BE2C (cell line): ENCODE data around the gene IFITM10.

Experiments
- DNase-seq: peaks from one replicate; pipeline ENCODE4 v3.0.0-alpha.2; 2020
- H3K27me3 ChIP-seq: fragments of 250-450 bp; sonication (Bioruptor Pico); 2 replicates; pipeline ENCODE4 v1.5.1; 2020; ENCODE audit warnings: mild to moderate bottlenecking
- H3K36me3 ChIP-seq: fragments of 250-450 bp; sonication (Bioruptor Pico); 2 replicates; pipeline ENCODE4 v1.5.1; 2020; ENCODE audit warnings: mild to moderate bottlenecking
- H3K4me1 ChIP-seq: fragments of 250-450 bp; sonication (Bioruptor Pico); 2 replicates; pipeline ENCODE4 v1.5.1; 2020
- H3K4me3 ChIP-seq: 2 replicates; pipeline ENCODE4 v1.5.1; 2011; ENCODE audit warnings: low read depth, low read length
- H3K9me3 ChIP-seq: fragments of 250-450 bp; sonication (Bioruptor Pico); 2 replicates; pipeline ENCODE4 v1.5.1; 2020
- CTCF ChIP-seq: IDR thresholded peaks from 2 replicates; pipeline ENCODE4 v1.5.1; 2012; ENCODE audit warnings: mild to moderate bottlenecking, low read depth, low read length

The IFITM10 gene

GRCh38 chr11:1756791-1757771, 6.7 kb upstream of the IFITM10 start:
- H3K27me3 ChIP-seq = no peaks in the 10 kb centered on the region
- H3K4me3 ChIP-seq = no peak overlapping the region
- TF ChIP-seq CTCF = no peak
- peaks cover 3% of the 10 kb centered on the region; the same call in 1 of the 2 replicates for H3K4me1 ChIP-seq
- no peaks in the 10 kb centered on the region for H3K9me3 ChIP-seq
- DNase-seq = no peak
- H3K36me3 ChIP-seq = no peaks in the 10 kb centered on the region

GRCh38 chr11:1755692-1756561, 5.5 kb upstream of the IFITM10 start:
- no peaks in the 10 kb centered on the region for H3K9me3 ChIP-seq
- H3K4me3 ChIP-seq = no peak overlapping the region
- TF ChIP-seq CTCF = no peak
- no peak for DNase-seq
- no peaks in the 10 kb centered on the region for H3K36me3 ChIP-seq
- H3K27me3 ChIP-seq = no peaks in the 10 kb centered on the region
- peaks cover 7% of the 10 kb centered on the region; the same call in 1 of the 2 replicates for H3K4me1 ChIP-seq

- TF ChIP-seq CTCF = no peak
- Histone ChIP-seq H3K36me3 (no peaks in the 10 kb centered on the region), H3K4me1 (peaks cover 7% of the 10 kb centered on the region; the same call in 1 of the 2 replicates), H3K4me3 (no peak overlapping the region), H3K27me3 (no peaks in the 10 kb centered on the region), H3K9me3 (no peaks in the 10 kb centered on the region)
- no peak for DNase-seq
These were observed 4.9 kb upstream of the IFITM10 start for GRCh38 chr11:1755344-1755691.

- peaks cover 4% of the 10 kb centered on the region for H3K27me3 ChIP-seq
- H3K36me3 ChIP-seq = no peaks in the 10 kb centered on the region
- peaks cover 7% of the 10 kb centered on the region; the same call in 1 of the 2 replicates for H3K4me1 ChIP-seq
- no peak for DNase-seq
- TF ChIP-seq CTCF = no peak
- no peaks in the 10 kb centered on the region for H3K9me3 ChIP-seq
- no peak overlapping the region for H3K4me3 ChIP-seq
These were observed 4.2 kb upstream of the IFITM10 start for GRCh38 chr11:1754376-1755150.

GRCh38 chr11:1753929-1754305, 3.5 kb upstream of the IFITM10 start:
- DNase-seq = no peak
- H3K36me3 ChIP-seq = no peaks in the 10 kb centered on the region
- no peak for TF ChIP-seq CTCF
- no peak overlapping the region for H3K4me3 ChIP-seq
- H3K4me1 ChIP-seq = peaks cover 7% of the 10 kb centered on the region; the same call in 1 of the 2 replicates
- peaks cover 9% of the 10 kb centered on the region for H3K27me3 ChIP-seq
- H3K9me3 ChIP-seq = no peaks in the 10 kb centered on the region
